Endothelial cell of umbilical vein (primary cell): ENCODE data around the gene SCAP. TPM values are rescaled to one million over a fixed set of nuclear protein-coding genes. Genes with fewer than 3 reads are reported as not detected.

Experiments
- BruUV-seq: library from RNA; stranded (reverse); fragments of 400-500 nt; replicated peaks from 2 replicates; lab custom pipeline; 2021; lab: Mats Ljungman, UMichigan
- CTCF ChIA-PET: fragments of 300-600, 350-600 bp; sonication (Branson Sonifier 250); formaldehyde crosslinking; loops from one replicate; lab custom pipeline; 2021; ENCODE audit warnings: antibody characterized with exemption, inconsistent platforms; lab: Charles Lee
- POLR2A ChIA-PET: fragments of 300-600, 350-600 bp; sonication (Branson Sonifier 250); formaldehyde crosslinking; loops from one replicate; lab custom pipeline; 2021; ENCODE audit warnings: antibody characterized with exemption, inconsistent platforms; lab: Charles Lee
- DNase-seq: peaks from one replicate; pipeline ENCODE4 v3.0.0-alpha.2; 2011; ENCODE audit warnings: low read depth, low spot score
- FAIRE-seq: peaks from 2 replicates; lab custom pipeline; 2011; peaks lifted over from hg19 to GRCh38; lab: Jason Lieb, UNC
- H2AFZ ChIP-seq: 2 replicates; pipeline ENCODE4 v1.6.0; 2012; ENCODE audit warnings: low read depth, low read length, control low read depth, inconsistent platforms
- H3K27ac ChIP-seq: 2 replicates; pipeline ENCODE4 v1.5.1; 2011; ENCODE audit warnings: low read depth, mild to moderate bottlenecking, control low read depth, low read length, moderate library complexity; ENCODE audit not compliant: insufficient read depth
- H3K27me3 ChIP-seq, 2 experiments: 2 replicates each; pipeline versions ENCODE4 v1.6.0 to v1.6.1; 2011; ENCODE audit warnings: low read length in 2 of 2, mixed read lengths in 1 of 2; ENCODE audit not compliant: control insufficient read depth in 2 of 2, insufficient read depth in 2 of 2
- H3K36me3 ChIP-seq, 2 experiments: 2 replicates in 1 of 2; 3 replicates in 1 of 2; pipeline ENCODE4 v1.5.1; 2011; ENCODE audit warnings: low read length in 2 of 2, mild to moderate bottlenecking in 1 of 2, moderate library complexity in 1 of 2; ENCODE audit not compliant: control insufficient read depth in 2 of 2, insufficient read depth in 2 of 2; ENCODE audit errors: extremely low read depth in 1 of 2
- H3K4me1 ChIP-seq: 3 replicates; pipeline ENCODE4 v1.5.1; 2011; ENCODE audit warnings: mild to moderate bottlenecking, low read length; ENCODE audit not compliant: control insufficient read depth, insufficient read depth; ENCODE audit errors: extremely low read depth
- H3K4me2 ChIP-seq: 2 replicates; pipeline ENCODE4 v1.6.1; 2011; ENCODE audit warnings: low read length, control low read depth, mixed read lengths; ENCODE audit not compliant: insufficient read depth
- H3K4me3 ChIP-seq, 3 experiments: fragments of 200-600 bp in 1 of 3; sonication (generic), shearing (Covaris generic) in 1 of 3; replicated peaks in 1 of 3; 2 replicates each; pipeline ENCODE4 v1.5.1; 2011 to 2016; ENCODE audit warnings: control low read depth in 3 of 3, low read length in 3 of 3, mild to moderate bottlenecking in 2 of 3, inconsistent platforms in 1 of 3, low read depth in 1 of 3, moderate library complexity in 1 of 3; ENCODE audit not compliant: insufficient read depth in 1 of 3
- H3K79me2 ChIP-seq: 2 replicates; pipeline ENCODE4 v1.6.0; 2012; ENCODE audit warnings: low read length, inconsistent platforms; ENCODE audit not compliant: control insufficient read depth, insufficient read depth
- H3K9ac ChIP-seq: replicated peaks from 2 replicates; pipeline ENCODE3; 2011; ENCODE audit warnings: low read length, control low read depth; ENCODE audit not compliant: insufficient read depth; ENCODE audit errors: extremely low read depth
- H3K9me1 ChIP-seq: replicated peaks from 3 replicates; pipeline ENCODE4 v1.6.0; 2011; ENCODE audit warnings: mild to moderate bottlenecking, low read length; ENCODE audit not compliant: control insufficient read depth, insufficient read depth; ENCODE audit errors: extremely low read depth
- H3K9me3 ChIP-seq: replicated peaks from 2 replicates; pipeline ENCODE4 v1.5.1; 2012; ENCODE audit warnings: low read length, inconsistent platforms; ENCODE audit not compliant: control insufficient read depth, insufficient read depth
- H4K20me1 ChIP-seq: replicated peaks from 2 replicates; pipeline ENCODE3; 2011; ENCODE audit warnings: mild to moderate bottlenecking, low read length; ENCODE audit not compliant: control insufficient read depth, insufficient read depth; ENCODE audit errors: extremely low read depth
- FOS ChIP-seq: IDR thresholded peaks from 2 replicates; pipeline ENCODE4 v1.6.1; 2011; ENCODE audit warnings: mild to moderate bottlenecking, low read length, moderate library complexity, borderline replicate concordance; ENCODE audit not compliant: insufficient read depth
- GATA2 ChIP-seq: IDR thresholded peaks from 2 replicates; pipeline ENCODE4 v1.7.0; 2011; ENCODE audit warnings: low read depth, mild to moderate bottlenecking, moderate library complexity, mixed read lengths, low read length; ENCODE audit not compliant: insufficient read length, insufficient read depth
- JUN ChIP-seq: IDR thresholded peaks from 2 replicates; pipeline ENCODE4 v1.6.1; 2011; ENCODE audit warnings: borderline replicate concordance, low read depth; ENCODE audit not compliant: insufficient read length, insufficient read depth
- MYC ChIP-seq: IDR thresholded peaks from one replicate; pipeline ENCODE4 v1.6.1; 2011; ENCODE audit warnings: mild to moderate bottlenecking, low read depth, low read length
- POLR2A ChIP-seq: IDR thresholded peaks from 2 replicates; pipeline ENCODE4 v1.6.1; 2012; ENCODE audit warnings: low read depth, mild to moderate bottlenecking, control low read depth, low read length
- dilution Hi-C: fragments of 300-500 bp; cut with MboI; formaldehyde crosslinking; loops from one replicate; pipeline ENCODE4 v1.15.0; 2019; ENCODE audit warnings: low sequenced_read_pairs; ENCODE audit not compliant: extremely low pct_ligation_motif_present
- intact Hi-C: fragments of 100-400 bp; cut with micrococcal nuclease; formaldehyde crosslinking; loops from one replicate; pipeline ENCODE4 v1.10.0; 2022
- polyA plus RNA-seq, 4 experiments: library from polyadenylated mRNA; depleted of rRNA in 3 of 4; stranded (reverse) in 3 of 4; unstranded in 1 of 4; fragments of >200 nt; gene quantifications; 2 replicates each; pipeline versions ENCODE4 v1.2.1 to v1.2.3, GENCODE V29; 2011 to 2012; ENCODE audit warnings: missing spikeins in 1 of 4
- total RNA-seq: library from RNA; stranded (reverse); gene quantifications from 2 replicates; pipeline ENCODE4 v1.2.3, GENCODE V29; 2021
- TF ChIP-seq, protein P1 (sequence below), 2 donors: IDR thresholded peaks; 1 replicate in 1 of 2; 2 replicates in 1 of 2; pipeline ENCODE4 v1.5.1; 2011; ENCODE audit warnings: low read length in 2 of 2, mild to moderate bottlenecking in 2 of 2, moderate library complexity in 2 of 2, control low read depth in 1 of 2, inconsistent platforms in 1 of 2, low read depth in 1 of 2; ENCODE audit not compliant: insufficient read depth in 1 of 2; ENCODE audit errors: extremely low read depth in 1 of 2

The SCAP gene
- total and polyA plus RNA-seq, 2 donors (not counting 3 experiments of a cell fraction or from before 2014, with no cell fraction given) = 34.7 to 59.0 TPM

- Histone ChIP-seq H2AFZ (no peak overlapping the region), H3K27ac (no peak overlapping the region), H3K9me1 (no peaks in the 10 kb centered on the region), H3K79me2 (no peaks in the 10 kb centered on the region), H3K4me3 (no peak overlapping the region), H3K9me3 (no peaks in the 10 kb centered on the region), H3K27me3 (no peaks in the 10 kb centered on the region), H3K4me2 (no peak overlapping the region), H4K20me1 (no peaks in the 10 kb centered on the region), H3K4me1 (no peaks in the 10 kb centered on the region), H3K9ac (no peak overlapping the region), H3K36me3 (peaks cover 0 to 6% of the 10 kb centered on the region in 2 experiments)
- ChIA-PET CTCF (interaction anchor here (1.1 kb wide), 1 partner anchor 144 kb away, joined by 3 read pairs; no protein-coding TSS in a partner anchor), POLR2A (no interaction called here)
- intact Hi-C loops = no loop called here
- no peak for TF ChIP-seq POLR2A
- TF ChIP-seq JUN = no peak
- dilution Hi-C loops = no loop called here
- no peak for DNase-seq
- BruUV-seq = no TSS peak
- FAIRE-seq = no peak
Measured at GRCh38 chr3:47433796-47434195, 41.9 kb downstream of the SCAP start.

GRCh38 chr3:47432673-47433072 is 43.1 kb downstream of the SCAP start:
- no peak overlapping the region for H3K4me3 ChIP-seq

More at GRCh38 chr3:47432673-47433072, 43.1 kb downstream of the SCAP start:
- no peaks in the 10 kb centered on the region for H3K9me1 ChIP-seq
- no peak overlapping the region for H3K4me2 ChIP-seq
- intact Hi-C loops (no loop called here), dilution Hi-C loops (no loop called here)
- ChIA-PET CTCF (interaction anchor here (0.6 kb wide), 1 partner anchor 56 kb away, joined by 3 read pairs; no protein-coding TSS in a partner anchor), POLR2A (no interaction called here)
- H3K9me3 ChIP-seq = no peaks in the 10 kb centered on the region
- H3K36me3 ChIP-seq = peaks cover 0 to 6% of the 10 kb centered on the region in 2 experiments
- TF ChIP-seq, protein P1, sequence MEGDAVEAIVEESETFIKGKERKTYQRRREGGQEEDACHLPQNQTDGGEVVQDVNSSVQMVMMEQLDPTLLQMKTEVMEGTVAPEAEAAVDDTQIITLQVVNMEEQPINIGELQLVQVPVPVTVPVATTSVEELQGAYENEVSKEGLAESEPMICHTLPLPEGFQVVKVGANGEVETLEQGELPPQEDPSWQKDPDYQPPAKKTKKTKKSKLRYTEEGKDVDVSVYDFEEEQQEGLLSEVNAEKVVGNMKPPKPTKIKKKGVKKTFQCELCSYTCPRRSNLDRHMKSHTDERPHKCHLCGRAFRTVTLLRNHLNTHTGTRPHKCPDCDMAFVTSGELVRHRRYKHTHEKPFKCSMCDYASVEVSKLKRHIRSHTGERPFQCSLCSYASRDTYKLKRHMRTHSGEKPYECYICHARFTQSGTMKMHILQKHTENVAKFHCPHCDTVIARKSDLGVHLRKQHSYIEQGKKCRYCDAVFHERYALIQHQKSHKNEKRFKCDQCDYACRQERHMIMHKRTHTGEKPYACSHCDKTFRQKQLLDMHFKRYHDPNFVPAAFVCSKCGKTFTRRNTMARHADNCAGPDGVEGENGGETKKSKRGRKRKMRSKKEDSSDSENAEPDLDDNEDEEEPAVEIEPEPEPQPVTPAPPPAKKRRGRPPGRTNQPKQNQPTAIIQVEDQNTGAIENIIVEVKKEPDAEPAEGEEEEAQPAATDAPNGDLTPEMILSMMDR (IDR thresholded peaks at IDR 0.05; ENCODE audit: extremely low read depth in 1 of 2, insufficient read depth in 1 of 2, low read depth in 1 of 2, low read length in 2 of 2) = no peak
- TF ChIP-seq JUN = no peak
- no peak for TF ChIP-seq GATA2
- no peak for TF ChIP-seq FOS
- no peak for TF ChIP-seq MYC
- BruUV-seq = no TSS peak
- no peaks in the 10 kb centered on the region for H3K79me2 ChIP-seq
- H2AFZ ChIP-seq = no peak overlapping the region
- H3K27me3 ChIP-seq = no peaks in the 10 kb centered on the region
- no peaks in the 10 kb centered on the region for H3K4me1 ChIP-seq
- no peak for FAIRE-seq
- H3K9ac ChIP-seq = no peak overlapping the region
- no peaks in the 10 kb centered on the region for H4K20me1 ChIP-seq
- no peak for DNase-seq
- H3K27ac ChIP-seq = no peak overlapping the region
